NCI-H526 treated with DMSO at 0.1 percent for 48 hours (cell line): ENCODE measurements around the gene RPLP2.

ENCODE experiments used
- DNase-seq: peaks from one replicate; lab custom pipeline; 2025; lab: John Stamatoyannopoulos, UW

The RPLP2 gene

GRCh38 chr11:850775-851763, 41.3 kb downstream of the RPLP2 start:
- peak; percentile 25 for DNase-seq

GRCh38 chr11:852762-853161, 43.0 kb downstream of the RPLP2 start:
- no peak for DNase-seq

GRCh38 chr11:853682-854448, 44.1 kb downstream of the RPLP2 start:
- DNase-seq = no peak

- DNase-seq = no peak
Observed at GRCh38 chr11:854601-855329, 45.0 kb downstream of the RPLP2 start.

- no peak for DNase-seq
Observed at GRCh38 chr11:855330-855674, 45.5 kb downstream of the RPLP2 start.

GRCh38 chr11:855796-856195, 46.0 kb downstream of the RPLP2 start:
- DNase-seq = no peak

GRCh38 chr11:856397-856796, 46.6 kb downstream of the RPLP2 start:
- no peak for DNase-seq

- DNase-seq = no peak
Observed at GRCh38 chr11:858053-858761, 48.4 kb downstream of the RPLP2 start.

- no peak for DNase-seq
Observed at GRCh38 chr11:858762-859339, 49.1 kb downstream of the RPLP2 start.

- DNase-seq = peak; percentile 58
Observed at GRCh38 chr11:859394-860131, 49.8 kb downstream of the RPLP2 start.

- no peak for DNase-seq
Observed at GRCh38 chr11:860234-861104, 50.7 kb downstream of the RPLP2 start.

- DNase-seq = no peak
Observed at GRCh38 chr11:861105-861479, 51.3 kb downstream of the RPLP2 start.

- DNase-seq = peak; percentile 44
Observed at GRCh38 chr11:862081-862661, 52.4 kb downstream of the RPLP2 start.
